Keratinocyte (primary cell): ENCODE data around the gene TMEM94. TPM values are rescaled to one million over a fixed set of nuclear protein-coding genes. Genes with fewer than 3 reads are reported as not detected.

ENCODE experiments used
- DNase-seq: peaks from one replicate; pipeline ENCODE4 v3.0.0-alpha.2; 2011; ENCODE audit warnings: low read depth, missing footprints, low spot score
- FAIRE-seq: peaks from 2 replicates; lab custom pipeline; 2011; peaks lifted over from hg19 to GRCh38; lab: Jason Lieb, UNC
- H2AFZ ChIP-seq: 2 replicates; pipeline ENCODE4 v1.6.0; 2012; ENCODE audit warnings: low read length, control low read depth, inconsistent platforms; ENCODE audit not compliant: control insufficient read depth
- H3K27ac ChIP-seq: 2 replicates; pipeline ENCODE4 v1.5.1; 2011; ENCODE audit warnings: low read length; ENCODE audit not compliant: control insufficient read depth, insufficient read depth
- H3K27me3 ChIP-seq: 3 replicates; pipeline ENCODE4 v1.6.0; 2011; ENCODE audit warnings: low read length; ENCODE audit not compliant: control insufficient read depth, insufficient read depth; ENCODE audit errors: extremely low read depth
- H3K36me3 ChIP-seq, 2 experiments: 2 replicates in 1 of 2; 3 replicates in 1 of 2; pipeline ENCODE4 v1.5.1; 2011; ENCODE audit warnings: low read length in 2 of 2, mild to moderate bottlenecking in 1 of 2; ENCODE audit not compliant: control insufficient read depth in 2 of 2, insufficient read depth in 2 of 2; ENCODE audit errors: extremely low read depth in 1 of 2
- H3K4me1 ChIP-seq: 3 replicates; pipeline ENCODE4 v1.5.1; 2011; ENCODE audit warnings: low read length; ENCODE audit not compliant: control insufficient read depth, insufficient read depth; ENCODE audit errors: extremely low read depth
- H3K4me2 ChIP-seq: 3 replicates; pipeline ENCODE4 v1.6.0; 2011; ENCODE audit warnings: low read depth, low read length; ENCODE audit not compliant: control insufficient read depth, insufficient read depth; ENCODE audit errors: extremely low read depth
- H3K4me3 ChIP-seq, 3 experiments: fragments of 200-600 bp in 1 of 3; sonication (generic) in 1 of 3; 2 replicates in 2 of 3; 3 replicates in 1 of 3; pipeline ENCODE4 v1.5.1; 2011 to 2016; ENCODE audit warnings: low read length in 3 of 3, mild to moderate bottlenecking in 3 of 3, control low read depth in 2 of 3, inconsistent platforms in 1 of 3, low read depth in 1 of 3, mixed read lengths in 1 of 3, mixed run types in 1 of 3, moderate library complexity in 1 of 3; ENCODE audit not compliant: control insufficient read depth in 2 of 3, insufficient read depth in 2 of 3; ENCODE audit errors: extremely low read depth in 1 of 3
- H3K79me2 ChIP-seq: 2 replicates; pipeline ENCODE4 v1.6.0; 2012; ENCODE audit warnings: low read length; ENCODE audit not compliant: control insufficient read depth, insufficient read depth
- H3K9ac ChIP-seq: 3 replicates; pipeline ENCODE4 v1.6.0; 2011; ENCODE audit warnings: low read length; ENCODE audit not compliant: control insufficient read depth, insufficient read depth; ENCODE audit errors: extremely low read depth
- H3K9me1 ChIP-seq: 3 replicates; pipeline ENCODE4 v1.6.0; 2011; ENCODE audit warnings: low read length; ENCODE audit not compliant: control insufficient read depth, insufficient read depth; ENCODE audit errors: extremely low read depth
- H3K9me3 ChIP-seq: 2 replicates; pipeline ENCODE4 v1.5.1; 2012; ENCODE audit warnings: low read depth, low read length; ENCODE audit not compliant: control insufficient read depth
- H4K20me1 ChIP-seq: 3 replicates; pipeline ENCODE4 v1.6.0; 2011; ENCODE audit warnings: low read length; ENCODE audit not compliant: control insufficient read depth, insufficient read depth; ENCODE audit errors: extremely low read depth
- CTCF ChIP-seq, 3 experiments: IDR thresholded peaks in 1 of 3; conservative IDR thresholded peaks in 1 of 3; optimal IDR thresholded peaks in 1 of 3; 2 replicates in 2 of 3; 3 replicates in 1 of 3; pipeline versions ENCODE3 to v1.5.1; 2011; ENCODE audit warnings: low read length in 3 of 3, mild to moderate bottlenecking in 3 of 3, moderate library complexity in 2 of 3, control low read depth in 1 of 3, inconsistent platforms in 1 of 3; ENCODE audit not compliant: insufficient read depth in 2 of 3; ENCODE audit errors: extremely low read depth in 1 of 3
- EZH2 ChIP-seq: IDR thresholded peaks from one replicate; pipeline ENCODE4 v1.6.1; 2012; ENCODE audit warnings: inconsistent platforms, mild to moderate bottlenecking, low read length, moderate library complexity
- dilution Hi-C: fragments of 300-500 bp; cut with MboI; formaldehyde crosslinking; loops from one replicate; pipeline ENCODE4 v1.7.0; 2020; ENCODE audit warnings: low sequenced_read_pairs; ENCODE audit not compliant: extremely low pct_ligation_motif_present
- polyA plus RNA-seq, 5 experiments: library from polyadenylated mRNA; depleted of rRNA in 3 of 5; stranded (reverse) in 3 of 5; stranded (forward) in 1 of 5; unstranded in 1 of 5; fragments of >200 nt; gene quantifications; 1 replicate in 1 of 5; 2 replicates in 3 of 5; 3 replicates in 1 of 5; pipeline versions ENCODE4 v1.2.1 to v1.2.3, GENCODE V29; 2011 to 2012; ENCODE audit warnings: missing spikeins in 2 of 5, low read depth in 1 of 5, low replicate concordance in 1 of 5

The TMEM94 gene
- polyA plus RNA-seq, 1 donor (not counting 4 experiments of a cell fraction or from before 2014, with no cell fraction given): 13.6 TPM

GRCh38 chr17:75473246-75473645, 16.8 kb downstream of the TMEM94 start:
- no peak overlapping the region for H3K4me2 ChIP-seq
- FAIRE-seq: no peak

GRCh38 chr17:75474736-75475135, 18.3 kb downstream of the TMEM94 start:
- no peak overlapping the region for H3K4me2 ChIP-seq
- no peaks in the 10 kb centered on the region for H3K79me2 ChIP-seq
- no peaks in the 10 kb centered on the region for H3K9me3 ChIP-seq
- H3K4me3 ChIP-seq: no peak overlapping the region
- H3K4me1 ChIP-seq: peaks cover 8% of the 10 kb centered on the region
- peaks cover 2 to 14% of the 10 kb centered on the region in 2 experiments for H3K36me3 ChIP-seq
- H3K27me3 ChIP-seq: no peaks in the 10 kb centered on the region
- no peaks in the 10 kb centered on the region for H4K20me1 ChIP-seq
- dilution Hi-C loops: no loop called here
- TF ChIP-seq CTCF (optimal IDR thresholded peaks at IDR 0.05 in 1 of 3, IDR thresholded peaks at IDR 0.05 in 1 of 3, conservative IDR thresholded peaks at IDR 0.05 in 1 of 3; ENCODE audit: extremely low read depth in 1 of 3, insufficient read depth in 2 of 3, low read length in 3 of 3) (no peak), EZH2 (no peak)
- FAIRE-seq: no peak
- DNase-seq: no peak
- no peak overlapping the region for H3K27ac ChIP-seq
- H2AFZ ChIP-seq: no peak overlapping the region
- no peak overlapping the region for H3K9ac ChIP-seq
- no peaks in the 10 kb centered on the region for H3K9me1 ChIP-seq

More at GRCh38 chr17:75473246-75473645, 16.8 kb downstream of the TMEM94 start:
- TF ChIP-seq CTCF (optimal IDR thresholded peaks at IDR 0.05 in 1 of 3, IDR thresholded peaks at IDR 0.05 in 1 of 3, conservative IDR thresholded peaks at IDR 0.05 in 1 of 3; ENCODE audit: extremely low read depth in 1 of 3, insufficient read depth in 2 of 3, low read length in 3 of 3): no peak
- TF ChIP-seq EZH2: no peak
- no peak overlapping the region for H3K27ac ChIP-seq
- H3K4me3 ChIP-seq: no peak overlapping the region
- dilution Hi-C loops: no loop called here
- no peak overlapping the region for H2AFZ ChIP-seq
- H3K9me1 ChIP-seq: no peaks in the 10 kb centered on the region
- peaks cover 8% of the 10 kb centered on the region for H3K4me1 ChIP-seq
- H3K9ac ChIP-seq: no peak overlapping the region
- H3K27me3 ChIP-seq: no peaks in the 10 kb centered on the region
- no peaks in the 10 kb centered on the region for H3K79me2 ChIP-seq
- H4K20me1 ChIP-seq: no peaks in the 10 kb centered on the region
- H3K9me3 ChIP-seq: no peaks in the 10 kb centered on the region
- H3K36me3 ChIP-seq: peaks cover 2 to 14% of the 10 kb centered on the region in 2 experiments
- no peak for DNase-seq
